Dermis blood vessel endothelial cell (primary cell): ENCODE measurements around the gene CYGB. TPM values are rescaled to one million over a fixed set of nuclear protein-coding genes. Genes with fewer than 3 reads are reported as not detected.
A peak's percentile ranks its signal among the peaks of the same experiment; 100 is the strongest.

Experiments used
- DNase-seq: peaks from one replicate; pipeline ENCODE4 v3.0.0; 2010
- total RNA-seq: library from RNA; depleted of rRNA; stranded (reverse); fragments of >200 nt; gene quantifications from 2 replicates; pipeline ENCODE4 v1.2.3, GENCODE V29; 2014

Gene CYGB
- total RNA-seq, 1 donor from 2014 or later: 4.4 TPM

DNA sequence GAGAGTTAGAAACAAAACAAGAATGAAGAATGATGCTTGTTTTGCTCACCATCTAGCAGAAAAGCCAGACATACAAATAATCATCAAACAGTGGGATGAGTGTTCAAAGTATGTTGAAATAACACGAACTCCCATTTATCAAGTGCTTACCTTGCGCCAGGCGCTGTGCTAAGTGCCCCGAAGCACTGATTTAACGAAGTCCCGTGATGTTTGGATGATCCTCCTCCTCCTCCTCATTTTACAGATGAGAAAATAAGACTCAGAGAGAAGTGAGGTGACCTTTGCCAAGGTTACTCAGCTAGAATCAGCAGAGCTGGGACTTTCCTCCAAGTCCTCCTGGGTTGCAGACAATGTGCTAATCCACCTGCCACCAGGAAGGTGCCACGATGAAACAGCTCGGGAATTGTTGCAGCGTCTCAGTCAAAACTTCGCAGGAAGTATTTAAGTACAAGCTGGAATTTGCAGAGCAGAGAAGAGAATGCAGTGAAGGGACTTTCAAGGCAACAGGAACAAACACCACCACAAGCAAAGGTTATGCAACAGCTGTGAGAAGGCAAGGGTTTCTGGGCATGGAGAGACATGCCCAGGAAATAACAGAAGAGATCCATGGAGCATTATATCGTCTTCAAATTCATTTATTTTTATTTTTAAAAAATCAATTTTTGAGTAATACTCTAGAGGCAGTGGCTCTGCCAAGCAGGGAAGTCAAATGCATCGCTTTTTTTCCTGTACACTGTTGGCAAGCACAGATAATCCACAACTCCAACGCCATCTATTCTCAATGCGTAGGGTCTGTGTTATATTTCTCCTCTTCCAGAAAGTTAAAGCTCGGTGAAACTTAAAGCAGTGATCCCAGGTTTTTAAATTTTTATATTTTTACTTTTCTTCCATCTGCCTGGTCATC, 13.5 kb upstream of the CYGB start:
- DNase-seq: peak; percentile 54

DNA sequence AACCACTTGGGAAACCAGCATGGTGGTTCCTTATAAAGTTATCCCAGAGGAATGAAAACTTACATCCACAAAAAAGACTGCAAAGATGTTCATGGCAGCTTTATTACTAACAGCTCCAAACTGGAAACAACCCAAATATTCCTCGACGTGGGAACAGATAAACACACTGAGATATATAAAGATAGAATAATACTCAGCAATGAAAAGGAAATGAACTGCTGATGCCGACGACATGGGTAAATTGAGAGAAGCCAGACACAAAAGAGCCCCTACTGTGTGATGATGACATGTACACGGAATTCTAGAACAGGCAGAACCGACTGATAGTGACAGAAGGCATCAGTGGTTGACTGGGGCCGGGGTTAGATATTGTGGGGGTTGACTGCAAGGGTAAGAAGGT, 12.0 kb upstream of the CYGB start:
- DNase-seq: no peak

DNA sequence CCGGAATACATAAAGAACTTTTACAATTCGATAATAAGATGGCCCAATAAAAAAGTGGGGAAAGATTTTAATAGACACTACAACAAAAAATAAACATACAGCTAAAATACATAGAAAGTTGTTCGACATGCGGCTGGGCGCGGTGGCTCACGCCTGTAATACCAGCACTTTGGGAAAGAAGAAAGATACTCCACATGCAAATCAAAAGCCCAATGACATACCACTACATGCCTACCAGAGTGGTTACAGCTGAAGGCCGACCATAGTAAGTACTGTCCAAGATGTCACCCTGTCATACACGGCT, 11.7 kb upstream of the CYGB start:
- no peak for DNase-seq

DNA sequence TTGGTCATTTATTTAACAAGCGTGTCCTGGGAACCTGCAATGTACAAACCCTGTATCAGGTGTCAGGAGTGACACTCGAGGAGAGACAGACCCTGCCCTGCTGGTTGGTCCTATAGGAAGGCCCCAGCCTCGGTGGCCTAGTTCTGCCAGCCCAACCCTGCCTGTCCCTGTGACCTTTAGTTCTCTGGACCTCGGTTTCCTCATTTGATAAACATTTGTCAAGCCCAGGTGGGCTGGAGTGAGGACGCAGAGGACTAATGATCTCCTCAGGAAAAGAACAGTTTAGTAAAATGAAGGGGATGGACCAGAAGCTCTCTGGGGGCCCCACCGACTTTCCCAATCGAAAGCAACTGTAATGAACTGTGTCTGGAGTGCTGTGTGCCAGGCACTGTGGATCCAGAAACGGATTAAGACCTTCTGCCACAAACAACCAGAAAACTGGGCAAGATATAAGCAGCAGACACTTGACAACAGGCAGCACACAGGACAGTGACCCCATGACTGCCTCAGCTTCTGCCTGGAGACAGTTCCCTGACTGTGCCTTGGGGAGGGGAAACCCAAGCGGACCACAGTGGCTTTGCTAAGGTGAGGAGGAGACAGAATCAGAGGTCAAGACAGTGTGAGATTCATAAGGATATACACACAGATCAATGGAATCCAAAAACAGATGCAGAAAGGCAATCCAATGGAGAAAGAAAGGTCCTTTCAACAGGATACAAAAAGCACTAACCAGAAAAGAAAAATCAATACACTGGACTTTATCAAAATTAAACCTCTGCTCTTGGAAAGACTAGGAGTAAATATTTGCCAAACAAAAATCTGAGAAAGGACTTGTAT, 11.1 kb upstream of the CYGB start:
- DNase-seq: no peak

DNA sequence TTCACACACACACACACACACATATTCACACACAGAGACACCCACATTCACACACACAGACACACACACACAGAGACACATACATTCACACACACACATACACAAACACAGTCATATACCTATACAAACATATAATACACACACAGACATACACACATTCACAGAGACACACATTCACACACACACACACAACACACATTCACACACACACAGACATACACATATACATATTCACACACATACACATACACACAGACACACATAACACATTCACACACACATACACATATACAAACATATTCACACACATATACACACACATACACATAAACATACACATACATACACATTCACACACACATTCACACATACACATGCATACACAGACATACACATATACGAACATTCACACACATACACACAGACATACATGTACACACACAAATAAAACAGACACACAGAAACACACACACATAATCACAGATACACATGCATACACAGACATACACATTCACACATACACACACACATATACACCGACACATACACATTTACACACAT, 10.2 kb upstream of the CYGB start:
- DNase-seq: no peak

DNA sequence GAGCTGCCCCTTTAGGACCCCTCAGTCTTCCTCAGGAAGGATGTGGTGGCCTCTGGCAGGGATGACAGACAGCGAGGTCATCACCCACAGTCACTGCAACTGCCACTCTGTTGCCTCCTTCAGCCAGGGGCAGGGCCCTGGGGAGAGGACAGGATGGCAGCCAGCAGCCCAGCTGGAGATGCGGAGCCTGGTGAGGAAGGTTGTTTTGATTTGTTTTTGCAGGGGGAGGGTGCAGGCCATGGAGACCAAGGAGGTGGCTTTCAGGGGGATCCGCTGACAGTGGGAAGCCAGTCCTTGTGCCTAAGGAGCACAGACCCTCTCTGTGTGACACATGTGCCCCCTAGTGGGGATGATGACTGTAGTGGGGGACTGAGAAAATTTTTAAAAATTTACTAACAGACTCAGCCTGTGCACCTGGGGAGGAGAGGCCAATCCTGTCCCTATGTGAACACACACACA, 9.7 kb upstream of the CYGB start:
- DNase-seq: peak; percentile 78

DNA sequence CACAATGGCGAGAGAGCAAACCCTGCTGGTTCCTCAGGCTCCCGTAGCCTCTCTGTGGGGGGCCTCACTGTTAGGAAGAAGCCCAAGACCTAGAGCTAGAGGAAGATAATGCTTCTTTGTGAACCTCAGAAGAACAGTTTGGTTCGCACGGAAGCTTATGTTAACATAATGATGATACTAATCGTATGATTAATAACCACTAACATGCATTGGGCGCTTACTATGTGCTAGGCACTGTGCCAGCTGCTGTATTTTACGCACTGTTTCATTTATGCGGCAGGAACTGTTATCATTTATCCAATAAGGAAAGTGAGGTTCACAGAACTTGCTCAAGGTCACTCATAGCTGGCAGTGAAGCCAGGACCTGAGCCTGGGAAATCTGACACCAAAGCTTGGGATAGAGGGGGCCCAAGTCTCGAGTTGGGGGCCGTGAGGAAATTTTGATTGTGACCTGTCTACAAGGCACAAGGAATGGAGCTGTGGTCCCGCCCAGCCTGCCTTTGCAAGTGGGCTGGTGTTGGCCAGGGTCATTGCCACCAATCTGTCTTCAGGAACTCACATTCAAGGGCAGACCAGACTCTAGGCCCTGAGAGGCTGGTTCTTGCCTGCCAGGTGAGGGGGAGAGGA, 9.2 kb upstream of the CYGB start:
- peak; percentile 51 for DNase-seq

DNA sequence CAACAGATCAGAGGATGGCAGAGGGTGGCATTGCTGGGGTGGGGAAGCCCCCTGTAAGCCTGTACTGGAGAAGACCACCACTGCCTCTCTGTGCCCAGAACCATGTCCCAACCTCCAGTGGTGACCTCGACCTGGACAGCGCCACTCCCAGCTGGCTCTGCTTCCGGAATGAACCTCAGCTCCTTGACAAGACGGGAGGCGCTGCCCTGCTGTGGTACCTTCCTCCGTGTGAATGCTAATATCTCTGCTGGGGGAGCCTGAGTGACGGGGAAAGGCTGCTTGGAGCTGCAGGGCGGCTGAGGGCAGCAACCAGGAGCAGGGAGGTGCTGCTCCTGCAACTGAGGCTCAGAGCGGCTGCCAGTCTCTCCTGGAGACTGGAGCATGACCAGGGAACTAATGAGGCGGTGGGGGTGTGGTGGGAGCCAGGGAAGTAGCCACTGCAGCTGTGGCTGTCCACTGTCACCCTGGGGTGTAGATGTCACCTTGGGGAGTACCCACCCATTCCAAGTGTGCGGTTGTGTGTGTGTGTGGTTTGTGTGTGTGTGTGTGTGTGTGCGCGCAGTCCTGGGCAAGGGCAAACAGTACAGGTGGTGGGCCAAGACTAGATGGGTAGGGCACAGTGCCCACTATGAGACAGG, 8.5 kb upstream of the CYGB start:
- DNase-seq: no peak

DNA sequence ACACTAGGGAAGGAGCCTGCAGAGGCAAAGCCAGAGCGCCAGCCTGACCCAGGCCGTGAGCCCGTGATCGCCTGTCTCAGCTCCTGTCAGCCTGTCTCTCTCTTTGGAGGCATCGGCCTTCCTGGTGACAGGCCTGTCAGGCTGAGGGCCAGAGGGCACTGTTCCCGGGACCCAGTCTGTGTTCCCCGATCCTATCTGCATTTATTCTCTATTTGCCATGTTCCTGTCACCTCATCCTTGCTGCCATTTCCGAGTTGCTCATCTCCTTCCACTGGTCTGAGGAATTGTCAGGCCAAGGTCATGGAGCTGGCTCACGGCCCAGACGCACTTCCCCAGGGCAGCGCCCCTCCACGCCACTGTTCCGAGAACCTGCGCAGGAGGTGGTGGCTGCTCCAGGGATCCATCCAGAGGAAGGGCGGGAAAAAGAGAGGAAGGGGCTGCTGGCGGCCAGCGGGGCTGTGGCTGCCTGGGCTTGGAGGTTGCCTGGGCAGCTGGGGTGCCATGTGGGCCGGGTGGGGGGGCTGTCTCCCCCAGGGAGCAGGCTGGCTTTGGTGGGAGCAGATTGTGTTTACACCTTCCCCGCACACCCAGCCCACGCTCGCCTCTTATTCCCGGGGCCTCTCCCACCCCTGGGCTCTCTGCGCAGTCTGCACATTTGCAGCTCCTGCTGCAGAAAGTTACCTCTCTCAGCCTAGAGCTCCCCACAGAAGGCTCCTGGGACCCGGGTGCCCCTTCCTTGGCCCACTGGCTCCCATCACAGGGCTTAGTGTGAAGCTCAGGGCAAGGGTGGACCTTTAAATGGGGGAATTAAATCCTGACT, 7.2 kb upstream of the CYGB start:
- no peak for DNase-seq

DNA sequence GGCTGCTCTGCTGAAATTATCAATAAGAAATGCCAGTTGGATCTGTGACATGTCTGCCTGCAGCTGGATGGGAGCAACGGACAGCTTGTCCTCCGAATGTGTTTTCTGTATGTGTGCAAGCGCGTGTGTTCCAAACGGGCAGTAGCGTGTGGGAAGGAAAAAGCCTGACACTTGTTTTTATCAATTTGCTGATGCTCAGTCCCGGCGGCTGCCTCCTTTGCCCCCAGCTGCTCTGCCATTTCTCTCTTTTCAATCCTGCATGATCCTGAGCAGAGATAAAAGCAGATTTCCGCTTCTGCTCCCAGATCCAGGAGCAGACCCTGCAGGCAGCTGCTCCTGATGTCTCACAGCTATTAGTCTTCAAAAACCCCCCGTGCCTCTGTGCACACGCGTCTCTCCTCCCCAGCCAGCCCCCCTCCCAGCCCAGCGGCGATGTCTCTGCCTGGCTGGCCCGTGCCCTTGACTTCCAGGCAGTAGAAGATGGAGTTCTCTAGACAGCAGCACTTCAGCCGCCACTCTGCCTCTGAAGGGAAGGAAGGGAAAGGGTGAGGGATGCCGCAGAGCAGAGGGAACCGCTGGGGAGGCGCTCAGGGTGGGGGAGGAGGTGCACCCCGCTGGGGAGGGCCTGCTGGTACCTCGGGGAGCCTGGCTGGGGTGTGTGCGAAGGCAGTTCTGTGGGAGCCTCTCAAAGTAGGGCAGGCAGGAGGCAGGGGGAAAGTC, 6.5 kb upstream of the CYGB start:
- no peak for DNase-seq

DNA sequence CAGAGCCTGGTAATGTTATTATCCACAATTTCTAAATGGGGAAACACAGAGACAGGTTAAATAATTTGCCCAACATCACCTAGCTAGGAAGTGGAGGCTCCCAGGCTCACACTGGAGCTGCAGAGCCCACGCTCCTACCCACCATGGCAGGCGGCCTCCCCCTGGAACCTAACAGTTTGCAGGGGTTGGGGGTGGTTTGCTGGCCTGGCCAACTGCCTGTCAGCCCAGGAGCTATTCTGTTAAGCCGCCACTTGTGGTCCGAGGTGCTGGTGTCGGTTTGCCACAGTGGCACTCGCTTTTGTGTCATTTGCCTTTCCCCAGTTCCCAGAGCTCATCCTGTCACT, 5.9 kb upstream of the CYGB start:
- no peak for DNase-seq

DNA sequence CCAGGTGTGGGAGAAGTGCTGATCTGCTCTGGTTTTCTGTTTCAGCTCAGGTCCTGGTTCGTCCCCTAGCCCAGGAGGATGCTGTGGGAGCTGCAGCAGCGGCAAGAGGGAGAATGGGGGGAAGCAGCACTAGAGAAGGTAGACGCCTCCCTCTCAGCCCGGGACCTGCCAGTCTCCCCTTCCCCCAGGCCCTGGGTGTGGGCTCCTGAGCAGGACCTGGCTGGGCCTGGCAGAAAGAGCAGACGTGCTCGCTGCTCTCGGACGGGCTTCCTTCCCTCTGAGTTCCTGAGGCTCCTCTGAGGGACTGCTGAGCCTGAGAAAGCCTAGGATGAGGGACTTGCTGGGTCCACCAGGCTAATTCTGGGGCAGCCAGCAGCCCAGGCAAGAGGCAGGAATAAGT, 5.5 kb upstream of the CYGB start:
- DNase-seq: no peak

DNA sequence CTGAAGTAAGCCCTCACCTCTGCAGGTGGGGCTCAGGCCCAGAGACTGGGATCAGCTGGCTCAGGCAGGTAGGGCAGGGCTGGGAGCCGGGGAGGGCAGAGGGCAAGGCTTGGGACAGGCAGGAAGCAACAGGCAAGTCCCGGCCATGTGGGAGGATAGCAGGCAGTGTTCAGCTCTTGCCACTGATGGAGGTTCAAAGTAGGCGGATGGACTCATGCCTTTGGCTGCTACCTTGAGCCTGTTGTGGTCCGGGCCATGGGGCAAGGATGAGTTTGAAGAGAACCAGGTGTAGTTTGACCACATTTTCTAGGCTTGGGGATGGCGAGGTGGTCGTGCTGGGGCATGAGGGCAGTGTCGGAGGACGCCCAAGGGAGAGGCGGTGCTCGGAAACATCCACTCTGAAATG, 5.1 kb upstream of the CYGB start:
- DNase-seq: no peak

DNA sequence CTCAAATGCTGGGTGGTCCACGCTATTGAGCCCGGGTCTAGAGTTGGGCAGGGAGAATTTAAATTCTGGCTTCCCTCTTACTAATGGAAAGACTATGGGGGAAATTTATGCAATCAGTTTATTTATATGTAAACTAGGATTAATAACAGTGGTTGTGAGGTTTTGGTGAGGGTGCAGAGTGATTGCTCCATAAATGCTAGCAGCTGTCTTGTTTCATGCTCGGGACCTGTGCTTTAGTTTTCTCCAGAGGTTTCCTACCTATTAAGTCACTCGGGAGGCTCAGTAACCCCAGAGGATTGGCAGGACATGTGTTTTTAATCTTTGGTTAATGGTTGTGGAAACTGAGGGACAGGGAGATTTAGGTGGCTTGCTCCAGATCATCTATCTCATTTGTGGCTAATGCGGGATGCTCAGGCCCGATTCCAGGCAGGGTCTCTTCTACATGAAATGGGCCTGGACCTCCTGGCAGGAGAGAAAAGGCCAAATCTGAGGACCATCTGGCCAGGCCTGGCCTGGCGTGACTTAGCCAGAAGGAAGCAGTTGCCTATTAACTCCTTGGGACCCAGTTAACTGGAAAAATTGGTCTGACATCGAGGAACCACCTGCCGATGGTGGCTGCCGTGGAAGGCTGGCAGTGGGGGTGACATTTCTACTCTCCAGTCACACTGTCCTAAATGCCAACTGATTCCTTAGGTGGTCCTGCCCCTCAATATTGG, 4.4 kb upstream of the CYGB start:
- DNase-seq: no peak

DNA sequence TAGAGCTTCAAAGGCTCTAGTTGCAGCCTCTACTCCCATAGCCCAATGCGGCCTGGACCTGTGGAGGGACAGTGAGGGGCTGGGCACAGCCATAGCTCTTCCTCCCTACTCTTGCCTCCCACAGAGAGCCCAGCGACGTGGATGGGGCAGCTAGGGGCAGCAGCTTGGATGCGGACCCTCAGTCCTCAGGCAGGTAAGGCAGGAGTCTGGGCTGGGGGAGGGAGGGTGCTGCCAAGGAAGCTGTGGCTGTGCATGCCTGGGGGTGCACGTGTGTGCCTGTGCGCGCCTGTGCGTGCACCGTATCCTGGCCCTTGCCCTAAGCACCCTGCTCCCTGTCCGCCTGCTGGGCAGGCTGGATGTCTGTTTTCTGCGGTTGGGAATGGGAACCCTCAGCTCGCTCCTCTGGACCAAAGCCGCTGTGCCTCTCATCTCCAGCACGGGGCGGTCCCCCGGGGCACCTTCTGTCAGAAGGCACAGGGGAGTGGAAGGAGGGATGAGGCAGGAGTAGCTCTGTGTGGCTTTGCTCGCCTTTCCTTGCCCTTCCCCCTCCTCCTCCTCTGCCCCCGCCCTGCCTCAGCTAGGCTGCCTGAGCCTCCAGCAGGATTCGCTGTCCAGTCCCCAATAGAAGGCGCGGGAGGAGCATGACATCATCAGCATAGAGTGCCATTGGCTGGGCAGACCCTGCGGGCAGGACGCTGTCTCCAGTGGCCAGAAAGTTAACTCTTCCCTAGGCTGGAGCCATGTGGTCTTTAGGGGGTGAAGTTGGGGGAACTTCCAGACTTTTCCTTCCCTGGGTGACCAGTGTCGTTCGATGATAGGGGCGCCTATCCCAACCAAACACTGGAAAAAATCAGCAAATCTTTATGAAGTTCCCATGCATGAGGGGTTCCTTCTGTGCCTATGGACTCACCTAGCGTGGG, 3.1 kb upstream of the CYGB start:
- DNase-seq: peak; percentile 97

DNA sequence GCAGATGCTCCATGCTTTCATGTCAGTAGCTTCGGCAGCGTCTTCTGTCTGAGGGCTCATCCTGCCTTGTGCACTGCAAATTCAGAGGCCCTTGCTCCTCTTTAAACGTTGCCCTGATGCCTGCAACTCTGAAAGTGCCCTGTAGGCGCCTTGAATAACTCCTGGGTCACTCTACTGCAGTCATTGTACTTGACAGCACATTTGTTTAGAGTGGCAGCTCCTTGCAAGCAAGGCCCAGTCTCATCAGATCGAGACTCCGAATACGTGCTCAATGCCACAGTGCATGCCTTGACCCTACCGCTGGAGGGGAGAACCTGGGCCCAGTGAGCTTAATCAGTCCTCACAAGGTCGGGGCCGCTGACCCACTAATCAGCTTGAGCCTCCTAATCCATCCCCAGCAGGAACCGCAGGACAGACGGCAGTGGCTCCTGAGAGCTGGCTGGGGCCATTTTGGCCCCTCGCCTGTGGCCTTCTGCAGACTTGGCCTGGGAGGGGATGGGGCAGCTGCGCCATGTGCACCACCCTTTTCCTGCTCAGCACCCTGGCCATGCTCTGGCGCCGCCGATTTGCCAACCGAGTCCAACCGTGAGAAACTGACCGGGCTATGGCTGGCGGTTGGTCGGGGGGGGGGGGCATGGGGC, 2.2 kb upstream of the CYGB start, which contains the start of gene PRCD:
TSS of gene PRCD (plus strand) at position 414 of the 641 bp plus-strand sequence. CDS start at position 512, 98 bp downstream.
- no peak for DNase-seq

DNA sequence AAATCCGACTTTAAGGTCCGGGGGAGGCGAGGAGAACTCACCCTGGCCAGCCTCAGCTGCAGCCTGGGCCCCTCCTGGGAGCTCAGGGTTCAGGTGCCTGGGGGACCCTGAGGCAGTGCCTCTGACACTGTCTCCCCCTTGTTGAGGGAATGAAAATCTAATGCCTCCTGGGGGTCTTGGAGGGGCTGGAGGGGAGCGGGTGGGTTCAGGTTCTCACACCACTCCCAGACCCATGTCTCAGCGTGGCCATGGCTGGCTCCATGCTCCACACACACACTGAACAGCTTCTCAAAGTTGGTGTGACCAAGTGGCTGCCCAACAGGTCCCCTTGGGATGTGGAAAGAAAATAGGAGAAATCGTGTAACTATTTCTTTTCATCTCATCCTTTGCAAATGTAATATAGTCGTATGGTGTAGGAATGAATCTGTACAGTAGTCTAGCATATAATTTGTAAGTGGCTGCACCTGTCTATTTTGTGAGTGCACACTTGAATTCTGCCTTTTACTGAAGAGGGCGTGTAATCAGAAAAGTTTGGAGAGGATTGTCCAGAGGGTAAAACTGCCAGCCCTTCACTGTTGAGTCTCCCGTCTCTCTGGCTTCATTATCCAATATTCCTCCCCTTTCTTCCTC, 1.5 kb upstream of the CYGB start:
- DNase-seq: no peak

DNA sequence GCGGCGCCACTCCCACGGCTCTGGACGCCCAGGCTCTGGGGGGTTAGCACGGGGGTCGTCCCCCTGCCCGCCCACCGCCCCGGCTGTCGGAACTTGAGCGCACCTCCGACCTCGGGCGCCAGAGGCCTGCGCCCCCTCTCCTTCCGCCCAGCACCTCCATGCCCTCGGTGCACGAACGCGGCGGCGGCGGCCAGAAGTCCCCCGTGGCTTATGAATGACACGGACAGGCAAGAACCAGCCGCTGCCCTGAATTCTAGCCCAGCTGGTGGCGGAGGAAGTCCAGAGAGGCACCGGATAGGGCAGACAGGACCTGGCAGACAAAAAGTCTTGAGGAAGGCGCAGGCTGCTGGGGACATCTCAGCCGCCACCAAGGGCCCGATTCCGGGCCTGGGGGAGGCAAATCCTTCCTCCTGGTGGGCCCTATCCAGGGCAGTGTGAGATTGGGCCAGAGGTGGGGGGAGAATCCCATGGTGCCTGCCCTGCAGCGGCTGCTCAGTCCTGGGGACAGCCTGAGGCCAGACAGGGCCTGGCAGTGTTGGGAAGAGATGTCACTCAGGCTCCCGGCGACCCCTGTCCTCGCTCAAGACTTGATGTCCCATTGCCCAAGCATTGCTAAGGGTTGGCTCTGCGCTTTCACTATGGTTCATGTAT, 897 bp upstream of the CYGB start:
- no peak for DNase-seq
